OCI-LY1 (cell line): ENCODE measurements around the gene SLC29A3.

Source experiments
- EZH2 ChIP-seq: fragments of 200-600 bp; sonication (generic), shearing (Covaris generic); IDR thresholded peaks from 2 replicates; pipeline ENCODE4 v1.8.0; 2017; ENCODE audit warnings: borderline replicate concordance, mixed run types, mild to moderate bottlenecking, antibody characterized with exemption, low read length, moderate library complexity, mixed read lengths
- TF ChIP-seq, protein P1 (sequence below): fragments of 200-600 bp; sonication (generic), shearing (Covaris generic); IDR thresholded peaks from 2 replicates; pipeline ENCODE4 v1.5.1; 2017; ENCODE audit warnings: mild to moderate bottlenecking, antibody characterized with exemption, low read length, moderate library complexity, mixed read lengths

DNA sequence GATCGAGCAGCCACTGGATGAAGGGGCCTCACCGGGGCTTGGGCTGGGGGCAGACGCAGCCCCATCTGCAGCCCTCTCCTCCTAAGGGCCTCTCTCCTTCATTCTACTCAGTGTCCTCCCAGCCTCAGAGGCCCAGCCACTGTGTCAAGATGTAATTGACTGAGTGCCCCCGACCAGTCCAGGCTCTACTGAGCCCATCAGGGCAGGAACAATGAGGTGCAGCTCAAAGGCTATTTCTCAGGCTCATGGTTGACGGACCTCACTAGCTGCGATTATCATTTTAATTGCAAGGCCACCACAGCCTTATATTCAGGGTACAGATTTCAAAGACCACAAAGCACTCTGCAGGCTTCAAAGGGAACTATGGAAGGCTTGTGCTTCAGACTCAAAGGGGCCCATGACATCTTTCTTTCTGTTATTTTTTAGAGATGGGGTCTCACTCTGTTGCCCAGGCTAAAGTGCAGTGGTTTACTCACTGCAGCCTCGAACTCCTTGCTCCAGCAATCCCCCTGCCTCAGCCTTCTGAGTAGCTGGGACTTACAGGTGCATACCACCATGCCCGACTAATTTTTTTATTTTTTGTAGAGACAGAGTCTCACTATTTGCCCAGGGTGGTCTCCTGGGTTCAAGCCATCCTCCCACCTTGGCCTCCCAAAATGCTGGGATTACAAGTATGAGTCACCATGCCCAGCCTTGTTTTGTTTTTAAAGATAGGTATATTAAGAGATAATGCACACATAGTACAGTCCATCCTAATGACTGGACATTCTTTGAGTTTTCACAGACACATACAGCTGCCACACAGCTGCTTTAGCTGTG, 23.7 kb downstream of the SLC29A3 start:
- TF ChIP-seq, protein P1, sequence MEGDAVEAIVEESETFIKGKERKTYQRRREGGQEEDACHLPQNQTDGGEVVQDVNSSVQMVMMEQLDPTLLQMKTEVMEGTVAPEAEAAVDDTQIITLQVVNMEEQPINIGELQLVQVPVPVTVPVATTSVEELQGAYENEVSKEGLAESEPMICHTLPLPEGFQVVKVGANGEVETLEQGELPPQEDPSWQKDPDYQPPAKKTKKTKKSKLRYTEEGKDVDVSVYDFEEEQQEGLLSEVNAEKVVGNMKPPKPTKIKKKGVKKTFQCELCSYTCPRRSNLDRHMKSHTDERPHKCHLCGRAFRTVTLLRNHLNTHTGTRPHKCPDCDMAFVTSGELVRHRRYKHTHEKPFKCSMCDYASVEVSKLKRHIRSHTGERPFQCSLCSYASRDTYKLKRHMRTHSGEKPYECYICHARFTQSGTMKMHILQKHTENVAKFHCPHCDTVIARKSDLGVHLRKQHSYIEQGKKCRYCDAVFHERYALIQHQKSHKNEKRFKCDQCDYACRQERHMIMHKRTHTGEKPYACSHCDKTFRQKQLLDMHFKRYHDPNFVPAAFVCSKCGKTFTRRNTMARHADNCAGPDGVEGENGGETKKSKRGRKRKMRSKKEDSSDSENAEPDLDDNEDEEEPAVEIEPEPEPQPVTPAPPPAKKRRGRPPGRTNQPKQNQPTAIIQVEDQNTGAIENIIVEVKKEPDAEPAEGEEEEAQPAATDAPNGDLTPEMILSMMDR, result no peak
- TF ChIP-seq EZH2, result no peak
